Activated CD4-positive, alpha-beta T cell treated with anti-CD3 and anti-CD28 coated beads, Interleukin-2, amount 10 ng/mL, durations not matched to agents 24 days and 14 days (primary cell): ENCODE results near the gene CCDC9. TPM values are rescaled to one million over a fixed set of nuclear protein-coding genes. Genes with fewer than 3 reads are reported as not detected.
A peak's percentile ranks its signal among the peaks of the same experiment; 100 is the strongest.
"Not testable (repeated sequence)": the region's sequence is repeated elsewhere in the genome, so short reads cannot be mapped to it uniquely, and the experiment has no call there.

ENCODE experiments used
- DNase-seq: peaks from one replicate; pipeline ENCODE4 v3.0.0; 2022
- H3K27ac Mint-ChIP-seq: one replicate; pipeline ENCODE4 v1.8.0; 2022; ENCODE audit warnings: mild to moderate bottlenecking, mixed read lengths
- H3K27me3 Mint-ChIP-seq: one replicate; pipeline ENCODE4 v1.8.0; 2022; ENCODE audit warnings: mixed read lengths
- H3K36me3 Mint-ChIP-seq: one replicate; pipeline ENCODE4 v1.8.0; 2022; ENCODE audit warnings: low read depth, mild to moderate bottlenecking, mixed read lengths
- H3K4me1 Mint-ChIP-seq: one replicate; pipeline ENCODE4 v1.8.0; 2021; ENCODE audit warnings: mixed read lengths
- H3K4me3 Mint-ChIP-seq: one replicate; pipeline ENCODE4 v1.8.0; 2022; ENCODE audit warnings: mild to moderate bottlenecking, moderate library complexity, mixed read lengths
- H3K9me3 Mint-ChIP-seq: one replicate; pipeline ENCODE4 v1.8.0; 2021; ENCODE audit warnings: mixed read lengths
- intact Hi-C: fragments of 100-400 bp; cut with micrococcal nuclease; formaldehyde crosslinking; loops from one replicate; pipeline ENCODE4 v1.15.1; 2023
- total RNA-seq: library from RNA; stranded (reverse); gene quantifications from 2 replicates; pipeline ENCODE4 v1.2.3, GENCODE V29; 2022

The CCDC9 gene
- total RNA-seq, 1 donor from 2014 or later: 44.6 TPM

- no peak for DNase-seq
- no peak overlapping the region for H3K27ac Mint-ChIP-seq
- H3K4me3 Mint-ChIP-seq: peak overlapping the region; percentile 96
- H3K36me3 Mint-ChIP-seq: peaks cover 51% of the 10 kb centered on the region
- H3K4me1 Mint-ChIP-seq: peaks cover 39% of the 10 kb centered on the region
- intact Hi-C loops: no loop called here
- H3K27me3 Mint-ChIP-seq: peaks cover 2% of the 10 kb centered on the region
- H3K9me3 Mint-ChIP-seq: no peaks in the 10 kb centered on the region
Measured at GRCh38 chr19:47258895-47259555, 2.7 kb downstream of the CCDC9 start.

GRCh38 chr19:47260476-47260875 is 4.2 kb downstream of the CCDC9 start:
- no peak for DNase-seq
- Mint-ChIP-seq H3K27ac (no peak overlapping the region), H3K9me3 (no peaks in the 10 kb centered on the region), H3K36me3 (peaks cover 60% of the 10 kb centered on the region), H3K4me1 (peaks cover 38% of the 10 kb centered on the region), H3K27me3 (peaks cover 2% of the 10 kb centered on the region), H3K4me3 (no peak overlapping the region)
- intact Hi-C loops: no loop called here

- DNase-seq, H3K9me3 Mint-ChIP-seq, H3K27me3 Mint-ChIP-seq, H3K4me3 Mint-ChIP-seq, H3K27ac Mint-ChIP-seq, intact Hi-C loops: not testable (repeated sequence)
- H3K36me3 Mint-ChIP-seq: peaks cover 70% of the 10 kb centered on the region
- peaks cover 32% of the 10 kb centered on the region for H3K4me1 Mint-ChIP-seq
Measured at GRCh38 chr19:47261946-47262793, 5.8 kb downstream of the CCDC9 start.

GRCh38 chr19:47264629-47265028 is 8.3 kb downstream of the CCDC9 start:
- H3K4me1 Mint-ChIP-seq: peaks cover 11% of the 10 kb centered on the region
- no peak overlapping the region for H3K27ac Mint-ChIP-seq
- no peaks in the 10 kb centered on the region for H3K27me3 Mint-ChIP-seq
- intact Hi-C loops: no loop called here
- H3K36me3 Mint-ChIP-seq: peaks cover 62% of the 10 kb centered on the region
- H3K4me3 Mint-ChIP-seq: no peak overlapping the region
- DNase-seq: no peak
- no peaks in the 10 kb centered on the region for H3K9me3 Mint-ChIP-seq

- Mint-ChIP-seq H3K4me1 (peaks cover 6% of the 10 kb centered on the region), H3K27ac (no peak overlapping the region), H3K36me3 (peaks cover 60% of the 10 kb centered on the region), H3K27me3 (no peaks in the 10 kb centered on the region), H3K4me3 (no peak overlapping the region), H3K9me3 (no peaks in the 10 kb centered on the region)
- no peak for DNase-seq
- intact Hi-C loops: no loop called here
Measured at GRCh38 chr19:47266401-47266941, 10.1 kb downstream of the CCDC9 start.

GRCh38 chr19:47267350-47267759 is 11.0 kb downstream of the CCDC9 start:
- Mint-ChIP-seq H3K4me1 (peaks cover 11% of the 10 kb centered on the region), H3K9me3 (no peaks in the 10 kb centered on the region), H3K4me3 (no peak overlapping the region), H3K36me3 (peaks cover 58% of the 10 kb centered on the region), H3K27ac (no peak overlapping the region), H3K27me3 (no peaks in the 10 kb centered on the region)
- intact Hi-C loops: no loop called here
- no peak for DNase-seq

- peaks cover 51% of the 10 kb centered on the region for H3K36me3 Mint-ChIP-seq
- intact Hi-C loops: no loop called here
- H3K27me3 Mint-ChIP-seq: no peaks in the 10 kb centered on the region
- no peak overlapping the region for H3K4me3 Mint-ChIP-seq
- no peak for DNase-seq
- no peaks in the 10 kb centered on the region for H3K9me3 Mint-ChIP-seq
- peaks cover 17% of the 10 kb centered on the region for H3K4me1 Mint-ChIP-seq
- H3K27ac Mint-ChIP-seq: no peak overlapping the region
Measured at GRCh38 chr19:47268028-47268427, 11.7 kb downstream of the CCDC9 start.

- Mint-ChIP-seq H3K36me3 (peaks cover 43% of the 10 kb centered on the region), H3K9me3 (no peaks in the 10 kb centered on the region), H3K27ac (peak overlapping the region; percentile 36), H3K4me3 (no peak overlapping the region), H3K27me3 (no peaks in the 10 kb centered on the region), H3K4me1 (peaks cover 23% of the 10 kb centered on the region)
- intact Hi-C loops: no loop called here
- no peak for DNase-seq
Measured at GRCh38 chr19:47269596-47269995, 13.3 kb downstream of the CCDC9 start.

- peaks cover 25% of the 10 kb centered on the region for H3K4me1 Mint-ChIP-seq
- no peaks in the 10 kb centered on the region for H3K9me3 Mint-ChIP-seq
- no peak overlapping the region for H3K4me3 Mint-ChIP-seq
- H3K27ac Mint-ChIP-seq: no peak overlapping the region
- H3K27me3 Mint-ChIP-seq: no peaks in the 10 kb centered on the region
- intact Hi-C loops: loop anchor here (10.0 kb wide), 2 partner anchors 334 to 486 kb away; partner anchors contain the start of genes BICRA and SLC1A5
- peaks cover 40% of the 10 kb centered on the region for H3K36me3 Mint-ChIP-seq
- no peak for DNase-seq
Measured at GRCh38 chr19:47270408-47270807, 14.1 kb downstream of the CCDC9 start.

GRCh38 chr19:47271949-47272348 is 15.6 kb downstream of the CCDC9 start:
- peak overlapping the region; percentile 97 for H3K4me3 Mint-ChIP-seq
- intact Hi-C loops: loop anchor here (10.0 kb wide), 2 partner anchors 333 to 487 kb away; partner anchors contain the start of genes BICRA and SLC1A5
- H3K9me3 Mint-ChIP-seq: no peaks in the 10 kb centered on the region
- H3K36me3 Mint-ChIP-seq: peaks cover 37% of the 10 kb centered on the region
- H3K27me3 Mint-ChIP-seq: no peaks in the 10 kb centered on the region
- H3K27ac Mint-ChIP-seq: no peak overlapping the region
- no peak for DNase-seq
- peaks cover 35% of the 10 kb centered on the region for H3K4me1 Mint-ChIP-seq

- Mint-ChIP-seq H3K4me3 (peak overlapping the region; percentile 97), H3K27ac (peak overlapping the region; percentile 84), H3K4me1 (peaks cover 36% of the 10 kb centered on the region), H3K27me3 (no peaks in the 10 kb centered on the region), H3K9me3 (no peaks in the 10 kb centered on the region), H3K36me3 (peaks cover 33% of the 10 kb centered on the region)
- no peak for DNase-seq
- intact Hi-C loops: loop anchor here (10.0 kb wide), 2 partner anchors 332 to 488 kb away; partner anchors contain the start of genes BICRA and SLC1A5
Measured at GRCh38 chr19:47272448-47273312, 16.4 kb downstream of the CCDC9 start.

- H3K27me3 Mint-ChIP-seq: no peaks in the 10 kb centered on the region
- H3K36me3 Mint-ChIP-seq: peaks cover 29% of the 10 kb centered on the region
- peak overlapping the region; percentile 99 for H3K27ac Mint-ChIP-seq
- intact Hi-C loops: loop anchor here (1.0 to 10.0 kb wide), 5 partner anchors 16 to 489 kb away; partner anchors contain the start of genes BBC3, BICRA, NAPA and SLC1A5
- peaks cover 41% of the 10 kb centered on the region for H3K4me1 Mint-ChIP-seq
- peak overlapping the region; percentile 97 for H3K4me3 Mint-ChIP-seq
- peak; percentile 98 for DNase-seq
- H3K9me3 Mint-ChIP-seq: no peaks in the 10 kb centered on the region
Measured at GRCh38 chr19:47273313-47274070, 17.2 kb downstream of the CCDC9 start.
